HG03432 (cell line): ENCODE results near the gene S100A4.

Experiments
- ATAC-seq: cut with Tn5 transposase; IDR thresholded peaks from one replicate; pipeline ENCODE4 v1.9.1; 2021; ENCODE audit warnings: mild to moderate bottlenecking, moderate library complexity; ENCODE audit not compliant: unreplicated experiment

The S100A4 gene

GRCh38 chr1:153548722-153549688 is 3.4 kb upstream of the S100A4 start, which contains the start of gene S100A3:
Gene S100A3 (minus strand): TSS chr1:153549258. CDS start chr1:153548485, 773 bp downstream.
- ATAC-seq, result no peak

GRCh38 chr1:153547560-153548551 is 2.2 kb upstream of the S100A4 start:
- no peak for ATAC-seq

- ATAC-seq, result no peak
Observed at GRCh38 chr1:153546796-153547559, 1.4 kb upstream of the S100A4 start.

GRCh38 chr1:153546371-153546770 is 765 bp upstream of the S100A4 start:
- ATAC-seq, result no peak

- no peak for ATAC-seq
Observed at GRCh38 chr1:153544453-153545066, 1.0 kb downstream of the S100A4 start.

GRCh38 chr1:153543736-153544135 is 1.9 kb downstream of the S100A4 start:
- ATAC-seq, result no peak

GRCh38 chr1:153542956-153543711 is 2.5 kb downstream of the S100A4 start:
- no peak for ATAC-seq

- ATAC-seq, result no peak
Observed at GRCh38 chr1:153541641-153542590, 3.7 kb downstream of the S100A4 start.

GRCh38 chr1:153540394-153541361 is 4.9 kb downstream of the S100A4 start, which contains the start of gene S100A5:
Gene S100A5 (minus strand): TSS chr1:153540934. CDS start chr1:153540191, 743 bp downstream.
- ATAC-seq, result no peak

GRCh38 chr1:153539395-153540093 is 6.1 kb downstream of the S100A4 start:
- ATAC-seq, result no peak

GRCh38 chr1:153538315-153538821 is 7.2 kb downstream of the S100A4 start:
- no peak for ATAC-seq

GRCh38 chr1:153537376-153537730 is 8.3 kb downstream of the S100A4 start:
- ATAC-seq, result no peak

- no peak for ATAC-seq
Observed at GRCh38 chr1:153536671-153537375, 8.8 kb downstream of the S100A4 start.

GRCh38 chr1:153536012-153536670 is 9.5 kb downstream of the S100A4 start:
- peak; percentile 50 for ATAC-seq
